OCI-LY1 (cell line): ENCODE results near the gene GSX1.

ENCODE experiments used
- H2AFZ ChIP-seq: fragments of 200-600 bp; sonication (generic), shearing (Covaris generic); 2 replicates; pipeline ENCODE4 v1.6.0; 2014; ENCODE audit warnings: antibody characterized with exemption, mild to moderate bottlenecking, low read length
- H3F3A ChIP-seq: fragments of 200-600 bp; sonication (generic), shearing (Covaris generic); 2 replicates; pipeline ENCODE4 v1.6.0; 2014; ENCODE audit warnings: mild to moderate bottlenecking, antibody characterized with exemption, low read length, moderate library complexity; ENCODE audit not compliant: insufficient read depth
- H3K27ac ChIP-seq: fragments of 200-600 bp; sonication (generic); 2 replicates; pipeline ENCODE4 v1.5.1; 2014; ENCODE audit warnings: low read length, mixed run types, mild to moderate bottlenecking, low read depth; ENCODE audit not compliant: poor library complexity, severe bottlenecking
- H3K27me3 ChIP-seq: fragments of 200-600 bp; sonication (generic); 2 replicates; pipeline ENCODE4 v1.6.0; 2014; ENCODE audit warnings: antibody characterized with exemption, mild to moderate bottlenecking, low read length, moderate library complexity; ENCODE audit not compliant: insufficient read depth
- H3K36me3 ChIP-seq: fragments of 200-600 bp; sonication (generic); 2 replicates; pipeline ENCODE4 v1.6.1; 2014; ENCODE audit warnings: mild to moderate bottlenecking, antibody characterized with exemption, low read length, moderate library complexity, mixed read lengths; ENCODE audit not compliant: insufficient read depth
- H3K4me1 ChIP-seq: fragments of 200-600 bp; sonication (generic); 2 replicates; pipeline ENCODE4 v1.5.1; 2014; ENCODE audit warnings: mild to moderate bottlenecking, low read length, moderate library complexity; ENCODE audit not compliant: insufficient read depth, severe bottlenecking
- H3K4me2 ChIP-seq: fragments of 200-600 bp; sonication (generic), shearing (Covaris generic); 2 replicates; pipeline ENCODE4 v1.6.1; 2014; ENCODE audit warnings: low read length
- H3K4me3 ChIP-seq: fragments of 200-600 bp; sonication (generic); 2 replicates; pipeline ENCODE4 v1.5.1; 2014; ENCODE audit warnings: low read length, low read depth, mild to moderate bottlenecking, mixed read lengths; ENCODE audit not compliant: poor library complexity, severe bottlenecking
- H3K79me2 ChIP-seq: fragments of 200-600 bp; shearing (Covaris generic); 2 replicates; pipeline ENCODE4 v1.6.1; 2016; ENCODE audit warnings: mixed run types, low read length, mixed read lengths; ENCODE audit not compliant: insufficient read depth
- H3K9ac ChIP-seq: fragments of 200-600 bp; sonication (generic), shearing (Covaris generic); 2 replicates; pipeline ENCODE4 v1.6.1; 2014; ENCODE audit warnings: mild to moderate bottlenecking, low read length, mixed read lengths
- H3K9me2 ChIP-seq: fragments of 200-600 bp; sonication (generic), shearing (Covaris generic); 2 replicates; pipeline ENCODE4 v1.6.1; 2014; ENCODE audit warnings: low read depth, mild to moderate bottlenecking, low read length, mixed read lengths
- H3K9me3 ChIP-seq: fragments of 200-600 bp; shearing (Covaris generic); 2 replicates; pipeline ENCODE4 v1.6.1; 2014; ENCODE audit warnings: low read length, mixed read lengths
- H4K20me1 ChIP-seq: fragments of 200-600 bp; sonication (generic), shearing (Covaris generic); 2 replicates; pipeline ENCODE4 v1.6.0; 2016; ENCODE audit warnings: mild to moderate bottlenecking, low read length; ENCODE audit not compliant: insufficient read depth
- EZH2 ChIP-seq: fragments of 200-600 bp; sonication (generic), shearing (Covaris generic); IDR thresholded peaks from 2 replicates; pipeline ENCODE4 v1.8.0; 2017; ENCODE audit warnings: borderline replicate concordance, mixed run types, mild to moderate bottlenecking, antibody characterized with exemption, low read length, moderate library complexity, mixed read lengths
- TF ChIP-seq, protein P1 (sequence below): fragments of 200-600 bp; sonication (generic), shearing (Covaris generic); IDR thresholded peaks from 2 replicates; pipeline ENCODE4 v1.5.1; 2017; ENCODE audit warnings: mild to moderate bottlenecking, antibody characterized with exemption, low read length, moderate library complexity, mixed read lengths

GSX1 gene

DNA sequence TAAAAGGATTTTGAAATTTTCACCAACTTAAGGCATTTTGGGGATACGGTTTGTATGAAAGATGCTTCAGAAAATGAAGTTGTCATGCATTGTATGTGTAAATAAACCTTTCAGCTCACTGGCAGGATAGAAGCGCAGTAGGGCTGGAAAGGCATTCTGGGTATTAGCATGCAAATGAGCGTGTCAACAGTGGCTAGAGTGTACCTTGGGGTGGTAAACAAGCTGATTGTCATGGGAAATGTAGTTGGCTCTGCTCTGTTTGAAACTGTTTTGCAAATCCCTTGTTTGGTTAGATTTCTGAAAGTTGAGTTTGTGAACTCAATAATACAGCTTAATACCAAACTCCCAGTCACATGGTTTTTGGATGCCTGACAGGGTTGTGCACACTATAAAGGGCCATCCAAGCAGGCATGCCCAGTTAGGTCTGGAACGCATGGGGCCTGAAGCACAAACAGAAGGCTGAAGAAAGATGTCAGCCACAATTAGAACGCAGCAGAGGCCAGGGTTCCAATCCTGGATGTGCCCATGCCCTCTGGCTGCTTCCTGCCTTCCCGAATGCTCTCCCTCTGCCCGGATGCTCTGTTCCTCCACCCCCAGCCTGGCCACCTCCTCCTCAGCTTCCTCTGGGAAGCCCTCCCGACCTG is 14.6 kb downstream of the GSX1 start:
- no peaks in the 10 kb centered on the region for H3K9me3 ChIP-seq
- TF ChIP-seq, protein P1, sequence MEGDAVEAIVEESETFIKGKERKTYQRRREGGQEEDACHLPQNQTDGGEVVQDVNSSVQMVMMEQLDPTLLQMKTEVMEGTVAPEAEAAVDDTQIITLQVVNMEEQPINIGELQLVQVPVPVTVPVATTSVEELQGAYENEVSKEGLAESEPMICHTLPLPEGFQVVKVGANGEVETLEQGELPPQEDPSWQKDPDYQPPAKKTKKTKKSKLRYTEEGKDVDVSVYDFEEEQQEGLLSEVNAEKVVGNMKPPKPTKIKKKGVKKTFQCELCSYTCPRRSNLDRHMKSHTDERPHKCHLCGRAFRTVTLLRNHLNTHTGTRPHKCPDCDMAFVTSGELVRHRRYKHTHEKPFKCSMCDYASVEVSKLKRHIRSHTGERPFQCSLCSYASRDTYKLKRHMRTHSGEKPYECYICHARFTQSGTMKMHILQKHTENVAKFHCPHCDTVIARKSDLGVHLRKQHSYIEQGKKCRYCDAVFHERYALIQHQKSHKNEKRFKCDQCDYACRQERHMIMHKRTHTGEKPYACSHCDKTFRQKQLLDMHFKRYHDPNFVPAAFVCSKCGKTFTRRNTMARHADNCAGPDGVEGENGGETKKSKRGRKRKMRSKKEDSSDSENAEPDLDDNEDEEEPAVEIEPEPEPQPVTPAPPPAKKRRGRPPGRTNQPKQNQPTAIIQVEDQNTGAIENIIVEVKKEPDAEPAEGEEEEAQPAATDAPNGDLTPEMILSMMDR, result no peak
- TF ChIP-seq EZH2, result no peak
- H2AFZ ChIP-seq, result no peak overlapping the region
- H3K27ac ChIP-seq, result no peak overlapping the region
- H3K4me1 ChIP-seq, result no peaks in the 10 kb centered on the region
- no peaks in the 10 kb centered on the region for H3K79me2 ChIP-seq
- no peaks in the 10 kb centered on the region for H3K9me2 ChIP-seq
- H3F3A ChIP-seq, result no peaks in the 10 kb centered on the region
- H3K4me3 ChIP-seq, result no peak overlapping the region
- H3K36me3 ChIP-seq, result no peaks in the 10 kb centered on the region
- no peaks in the 10 kb centered on the region for H3K27me3 ChIP-seq
- no peak overlapping the region for H3K4me2 ChIP-seq
- no peak overlapping the region for H3K9ac ChIP-seq
- no peaks in the 10 kb centered on the region for H4K20me1 ChIP-seq

DNA sequence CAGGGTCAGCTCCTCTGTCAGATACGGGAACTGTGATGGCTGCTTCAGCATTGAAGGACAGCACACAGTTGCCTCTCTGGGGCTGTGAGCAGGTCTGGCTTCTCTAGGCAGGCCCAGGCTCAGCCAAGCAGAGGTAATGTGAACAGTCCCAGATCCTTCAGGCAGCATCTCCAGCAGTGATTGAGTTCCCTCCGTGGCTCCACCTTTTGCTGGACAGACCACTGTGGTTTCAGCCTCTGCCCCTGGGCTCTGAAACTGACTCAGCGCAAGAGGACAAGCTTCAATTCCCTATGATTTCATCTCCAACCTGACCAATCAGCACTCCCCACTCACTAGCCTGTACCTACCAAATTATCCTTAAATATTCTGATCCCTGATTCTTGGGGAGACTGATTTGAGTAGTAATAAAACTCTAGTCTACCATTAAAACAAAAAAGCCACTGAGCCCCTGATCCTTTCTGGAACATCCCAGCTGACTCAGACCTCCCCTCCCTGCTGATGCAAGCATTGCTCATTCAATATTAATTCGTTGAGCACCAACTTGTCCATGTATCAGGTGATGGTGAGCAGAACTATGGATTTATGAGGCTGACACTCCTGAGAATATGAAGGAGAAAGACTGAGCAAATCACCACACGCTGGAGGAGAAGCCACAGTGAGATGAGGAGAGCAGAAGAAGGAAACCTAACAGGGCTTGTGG is 16.7 kb downstream of the GSX1 start:
- H3K4me1 ChIP-seq, result no peaks in the 10 kb centered on the region
- H3K27me3 ChIP-seq, result 0 out of 2 replicates have a peak, but pooled peaks cover 3% of the 10 kb centered on the region
- no peaks in the 10 kb centered on the region for H3K9me3 ChIP-seq
- TF ChIP-seq EZH2, result no peak
- TF ChIP-seq, protein P1, result no peak
- no peak overlapping the region for H3K27ac ChIP-seq
- no peak overlapping the region for H3K4me3 ChIP-seq
- no peak overlapping the region for H3K4me2 ChIP-seq
- no peaks in the 10 kb centered on the region for H3F3A ChIP-seq
- H3K36me3 ChIP-seq, result no peaks in the 10 kb centered on the region
- H3K9ac ChIP-seq, result no peak overlapping the region
- H3K79me2 ChIP-seq, result no peaks in the 10 kb centered on the region
- H4K20me1 ChIP-seq, result no peaks in the 10 kb centered on the region
- H3K9me2 ChIP-seq, result no peaks in the 10 kb centered on the region
- no peak overlapping the region for H2AFZ ChIP-seq

DNA sequence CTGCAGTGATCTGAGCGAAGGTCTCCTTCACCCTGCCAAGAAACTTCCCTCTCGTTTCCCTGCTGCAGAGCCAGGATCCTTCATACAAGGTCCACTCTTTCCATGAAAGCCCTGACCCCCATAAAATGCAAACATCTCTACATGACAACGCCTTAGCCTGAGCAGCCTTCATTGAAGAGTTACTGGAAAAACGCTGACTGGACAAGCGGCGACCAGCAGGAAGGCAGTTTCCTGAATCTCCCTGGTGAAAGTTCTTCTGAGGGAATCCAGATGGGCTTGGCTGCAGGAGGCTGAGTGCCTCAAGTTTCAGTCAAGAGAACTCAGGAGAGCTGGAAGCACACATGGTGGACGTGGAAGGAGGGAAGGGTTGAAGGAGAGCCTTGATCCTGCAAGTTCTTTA is 17.7 kb downstream of the GSX1 start:
- Histone ChIP-seq H3K27ac (no peak overlapping the region), H3K79me2 (no peaks in the 10 kb centered on the region), H3K27me3 (0 out of 2 replicates have a peak, but pooled peaks cover 3% of the 10 kb centered on the region), H2AFZ (no peak overlapping the region), H3F3A (no peaks in the 10 kb centered on the region), H3K4me2 (no peak overlapping the region), H3K4me3 (no peak overlapping the region), H3K9ac (no peak overlapping the region), H3K9me3 (no peaks in the 10 kb centered on the region), H3K4me1 (no peaks in the 10 kb centered on the region), H4K20me1 (no peaks in the 10 kb centered on the region), H3K36me3 (no peaks in the 10 kb centered on the region), H3K9me2 (no peaks in the 10 kb centered on the region)
- TF ChIP-seq EZH2, result no peak
- TF ChIP-seq, protein P1, result no peak
